GM19372 (cell line): ENCODE results near the gene GALT.
"Not testable (repeated sequence)": the region's sequence is repeated elsewhere in the genome, so short reads cannot be mapped to it uniquely, and the experiment has no call there.

Experiments used
- ATAC-seq: cut with Tn5 transposase; IDR thresholded peaks from one replicate; pipeline ENCODE4 v1.9.1; 2021; ENCODE audit warnings: mild to moderate bottlenecking, low read depth, moderate library complexity; ENCODE audit not compliant: unreplicated experiment

The GALT gene

GRCh38 chr9:34625186-34625486 is 21.3 kb upstream of the GALT start:
- no peak for ATAC-seq

- no peak for ATAC-seq
Measured at GRCh38 chr9:34627716-34628655, 18.5 kb upstream of the GALT start.

- ATAC-seq, result no peak
Measured at GRCh38 chr9:34628656-34629490, 17.6 kb upstream of the GALT start, which contains the start of gene ARID3C. TSS of gene ARID3C (minus strand) at chr9:34629066. CDS start at chr9:34628014, 1,052 bp downstream.

- ATAC-seq, result no peak
Measured at GRCh38 chr9:34629491-34629808, 17.0 kb upstream of the GALT start.

GRCh38 chr9:34630402-34631154 is 15.9 kb upstream of the GALT start:
- ATAC-seq, result no peak

GRCh38 chr9:34633166-34633565 is 13.3 kb upstream of the GALT start:
- ATAC-seq, result no peak

GRCh38 chr9:34633851-34634550 is 12.5 kb upstream of the GALT start:
- no peak for ATAC-seq

- no peak for ATAC-seq
Measured at GRCh38 chr9:34634551-34635248, 11.8 kb upstream of the GALT start.

- ATAC-seq, result no peak
Measured at GRCh38 chr9:34635556-34635955, 10.9 kb upstream of the GALT start.

GRCh38 chr9:34636791-34637355 is 9.6 kb upstream of the GALT start:
- no peak for ATAC-seq

- peak; percentile 83 for ATAC-seq
Measured at GRCh38 chr9:34637356-34638137, 8.9 kb upstream of the GALT start, which contains the start of gene SIGMAR1. TSS of gene SIGMAR1 (minus strand) at chr9:34637787. CDS start at chr9:34637697, 90 bp downstream.

- no peak for ATAC-seq
Measured at GRCh38 chr9:34638138-34638445, 8.4 kb upstream of the GALT start.

- not testable (repeated sequence) for ATAC-seq
Measured at GRCh38 chr9:34639322-34639721, 7.2 kb upstream of the GALT start.

- no peak for ATAC-seq
Measured at GRCh38 chr9:34642679-34643078, 3.8 kb upstream of the GALT start.

GRCh38 chr9:34644766-34645314 is 1.6 kb upstream of the GALT start:
- no peak for ATAC-seq

GRCh38 chr9:34647084-34647403 is 569 bp downstream of the GALT start:
- no peak for ATAC-seq

GRCh38 chr9:34647651-34648050 is 1.2 kb downstream of the GALT start:
- no peak for ATAC-seq

- no peak for ATAC-seq
Measured at GRCh38 chr9:34648673-34649072, 2.2 kb downstream of the GALT start.

- ATAC-seq, result no peak
Measured at GRCh38 chr9:34650816-34651215, 4.3 kb downstream of the GALT start.
